HepG2 (cell line): ENCODE results near the gene LCN2. TPM values are rescaled to one million over a fixed set of nuclear protein-coding genes. Genes with fewer than 3 reads are reported as not detected.

Source experiments
- AKAP8 ChIP-seq: sonication (generic); formaldehyde crosslinking; IDR thresholded peaks from 2 replicates; pipeline ENCODE4 v1.5.1; 2020; ENCODE audit warnings: mild to moderate bottlenecking, missing genetic modification reagents
- ATF5 ChIP-seq: sonication (generic); formaldehyde crosslinking; IDR thresholded peaks from 2 replicates; pipeline ENCODE4 v1.4.0; 2020; ENCODE audit warnings: mild to moderate bottlenecking, low read depth, missing genetic modification reagents
- DMTF1 ChIP-seq: sonication (generic); formaldehyde crosslinking; IDR thresholded peaks from 2 replicates; pipeline ENCODE4 v1.4.0; 2020; ENCODE audit warnings: mild to moderate bottlenecking, missing genetic modification reagents
- FLYWCH1 ChIP-seq: sonication (generic); formaldehyde crosslinking; IDR thresholded peaks from 2 replicates; pipeline ENCODE4 v1.8.1; 2023; ENCODE audit warnings: mild to moderate bottlenecking, missing genetic modification reagents
- GTF3A ChIP-seq: sonication (generic); formaldehyde crosslinking; conservative IDR thresholded peaks from 2 replicates; pipeline ENCODE4 v1.4.0; 2020; ENCODE audit warnings: mild to moderate bottlenecking, missing genetic modification reagents
- HIC2 ChIP-seq: sonication (generic); formaldehyde crosslinking; IDR thresholded peaks from 2 replicates; pipeline ENCODE4 v1.9.0; 2022; ENCODE audit warnings: low read depth, missing genetic modification reagents
- MBD4 ChIP-seq: IDR thresholded peaks from 2 replicates; pipeline ENCODE4 v1.6.1; 2012; ENCODE audit warnings: low read length, inconsistent platforms, borderline replicate concordance
- MYNN ChIP-seq: sonication (generic); formaldehyde crosslinking; IDR thresholded peaks from 2 replicates; pipeline ENCODE4 v1.4.0; 2020; ENCODE audit warnings: mild to moderate bottlenecking, low read depth, missing genetic modification reagents
- PHF20 ChIP-seq: sonication (generic); formaldehyde crosslinking; IDR thresholded peaks from 2 replicates; pipeline ENCODE4 v1.5.0; 2020; ENCODE audit warnings: mild to moderate bottlenecking, missing genetic modification reagents
- PREB ChIP-seq: sonication (generic); formaldehyde crosslinking; IDR thresholded peaks from 2 replicates; pipeline ENCODE4 v1.4.0; 2020; ENCODE audit warnings: missing genetic modification reagents
- SMAD3 ChIP-seq: sonication (generic); formaldehyde crosslinking; IDR thresholded peaks from 2 replicates; pipeline ENCODE4 v1.4.0; 2020; ENCODE audit warnings: missing genetic modification reagents
- SRSF1 ChIP-seq: fragments of 200-400 bp; formaldehyde crosslinking; optimal IDR thresholded peaks from 2 replicates; pipeline ENCODE3; 2017; ENCODE audit warnings: mild to moderate bottlenecking, low read depth, low read length, moderate library complexity
- SRY ChIP-seq: sonication (generic); formaldehyde crosslinking; IDR thresholded peaks from 2 replicates; pipeline ENCODE4 v1.8.0; 2022; ENCODE audit warnings: mild to moderate bottlenecking, missing genetic modification reagents
- TBP ChIP-seq: sonication (generic); formaldehyde crosslinking; IDR thresholded peaks from 2 replicates; pipeline ENCODE4 v1.5.0; 2020; ENCODE audit warnings: missing genetic modification reagents
- ZBTB33 ChIP-seq: sonication (generic); formaldehyde crosslinking; IDR thresholded peaks from 2 replicates; pipeline ENCODE4 v1.4.0; 2020; ENCODE audit warnings: missing genetic modification reagents
- ZC3H13 ChIP-seq: sonication (generic); formaldehyde crosslinking; IDR thresholded peaks from 2 replicates; pipeline ENCODE4 v1.8.1; 2023; ENCODE audit warnings: mild to moderate bottlenecking, missing genetic modification reagents, moderate library complexity
- ZFP37 ChIP-seq: sonication (generic); formaldehyde crosslinking; IDR thresholded peaks from 2 replicates; pipeline ENCODE4 v1.4.0; 2020; ENCODE audit warnings: missing genetic modification reagents, borderline replicate concordance
- ZFP82 ChIP-seq: sonication (generic); formaldehyde crosslinking; IDR thresholded peaks from 2 replicates; pipeline ENCODE4 v1.5.1; 2020; ENCODE audit warnings: mild to moderate bottlenecking, missing genetic modification reagents, borderline replicate concordance
- ZNF24 ChIP-seq: fragments of 450-650 bp; IDR thresholded peaks from 2 replicates; pipeline ENCODE4 v1.6.1; 2017; ENCODE audit warnings: antibody characterized with exemption, mild to moderate bottlenecking
- ZNF616 ChIP-seq: sonication (generic); formaldehyde crosslinking; IDR thresholded peaks from 2 replicates; pipeline ENCODE4 v1.5.0; 2020; ENCODE audit warnings: low read depth, mild to moderate bottlenecking, missing genetic modification reagents
- ZNF781 ChIP-seq: sonication (generic); formaldehyde crosslinking; IDR thresholded peaks from 2 replicates; pipeline ENCODE4 v1.5.1; 2020; ENCODE audit warnings: borderline replicate concordance, mild to moderate bottlenecking, missing genetic modification reagents; ENCODE audit errors: not compliant biosample characterization
- polyA plus RNA-seq, 8 experiments: library from polyadenylated mRNA; depleted of rRNA in 3 of 8; stranded (reverse) in 7 of 8; unstranded in 1 of 8; fragments of >200 nt; fragmentation: Illumina TruSeq in 4 of 8; extraction: Trizol in 4 of 8; gene quantifications; 2 replicates each; pipeline versions ENCODE4 v1.2.1 to v1.2.3, GENCODE V29; 2011 to 2016; ENCODE audit warnings: low read depth in 4 of 8, missing spikeins in 1 of 8, mixed read lengths in 1 of 8; ENCODE audit not compliant: insufficient read depth in 1 of 8
- total RNA-seq, 5 experiments: library from RNA; depleted of rRNA; stranded (reverse); fragments of >200 nt; fragmentation: Illumina TruSeq; extraction: Trizol; gene quantifications; 2 replicates each; pipeline ENCODE4 v1.2.3, GENCODE V29; 2016; ENCODE audit warnings: low read depth in 1 of 5

The LCN2 gene
- total and polyA plus RNA-seq, 2 of the 13 experiments (the other 11 are each of a cell fraction or from before 2014, with no cell fraction given): 0.38 to 1.4 TPM

GRCh38 chr9:128107468-128108268, 41.6 kb upstream of the LCN2 start (continued):
- TF ChIP-seq HIC2 (CRISPR knock-in tag): no peak
- TF ChIP-seq DMTF1 (CRISPR knock-in tag): no peak
- TF ChIP-seq ATF5 (CRISPR knock-in tag): no peak
- TF ChIP-seq SRY (CRISPR knock-in tag): no peak
- no peak for TF ChIP-seq ZFP37 (CRISPR knock-in tag)
- no peak for TF ChIP-seq SRSF1
- no peak for TF ChIP-seq MYNN (CRISPR knock-in tag)
- no peak for TF ChIP-seq ZNF616 (CRISPR knock-in tag)
- TF ChIP-seq ZFP82 (CRISPR knock-in tag): no peak
- no peak for TF ChIP-seq MBD4
- no peak for TF ChIP-seq SMAD3 (CRISPR knock-in tag)
- no peak for TF ChIP-seq PREB (CRISPR knock-in tag)
- no peak for TF ChIP-seq ZNF24
- peak; percentile 45; the same call in 1 of the 2 replicates for TF ChIP-seq ZC3H13 (CRISPR knock-in tag)
- TF ChIP-seq AKAP8 (CRISPR knock-in tag): peak; percentile 48; the same call in 1 of the 2 replicates
- no peak for TF ChIP-seq PHF20 (CRISPR knock-in tag)
- no peak for TF ChIP-seq TBP (CRISPR knock-in tag)
- TF ChIP-seq GTF3A (CRISPR knock-in tag): no peak
- TF ChIP-seq FLYWCH1: no peak
- no peak for TF ChIP-seq ZNF781 (CRISPR knock-in tag)
- peak; percentile 11; the same call in 1 of the 2 replicates for TF ChIP-seq ZBTB33 (CRISPR knock-in tag)
